ENCODE results near the gene PLPP2. TPM values are rescaled to one million over a fixed set of nuclear protein-coding genes. Genes with fewer than 3 reads are reported as not detected.
A peak's percentile ranks its signal among the peaks of the same experiment; 100 is the strongest.

PLPP2 gene
- total RNA-seq, 6 donors from 2014 or later = 7.1 to 50.1 (median 16.7) TPM

- Histone ChIP-seq H3K27ac (peak overlapping the region; percentile 83 to 91 (median 86)), H3K27me3 (no peaks in the 10 kb centered on the region), H3K4me3 (peak overlapping the region in 3 of 4 donors; percentile 48 to 60 (median 52)), H3K9me3 (no peaks in the 10 kb centered on the region), H3K36me3 (peaks cover 19 to 80% (median 63%) of the 10 kb centered on the region in 4 donors), H3K4me1 (peaks cover 8 to 22% (median 17%) of the 10 kb centered on the region in 4 donors)
- WGBS, 2 donors = 75 to 78% methylated on average over 11 to 14 of the region's 14 CpGs
- no peak for ATAC-seq (ENCODE audit: low FRiP score in 2 of 2)
- TF ChIP-seq POLR2AphosphoS5 (IDR thresholded peaks at IDR 0.05) (no peak), CTCF (IDR thresholded peaks at IDR 0.05) (no peak), EP300 (IDR thresholded peaks at IDR 0.05) (no peak)
- DNase-seq = no peak
These were observed 18.0 kb upstream of the PLPP2 start for GRCh38 chr19:309206-309565.

DNA sequence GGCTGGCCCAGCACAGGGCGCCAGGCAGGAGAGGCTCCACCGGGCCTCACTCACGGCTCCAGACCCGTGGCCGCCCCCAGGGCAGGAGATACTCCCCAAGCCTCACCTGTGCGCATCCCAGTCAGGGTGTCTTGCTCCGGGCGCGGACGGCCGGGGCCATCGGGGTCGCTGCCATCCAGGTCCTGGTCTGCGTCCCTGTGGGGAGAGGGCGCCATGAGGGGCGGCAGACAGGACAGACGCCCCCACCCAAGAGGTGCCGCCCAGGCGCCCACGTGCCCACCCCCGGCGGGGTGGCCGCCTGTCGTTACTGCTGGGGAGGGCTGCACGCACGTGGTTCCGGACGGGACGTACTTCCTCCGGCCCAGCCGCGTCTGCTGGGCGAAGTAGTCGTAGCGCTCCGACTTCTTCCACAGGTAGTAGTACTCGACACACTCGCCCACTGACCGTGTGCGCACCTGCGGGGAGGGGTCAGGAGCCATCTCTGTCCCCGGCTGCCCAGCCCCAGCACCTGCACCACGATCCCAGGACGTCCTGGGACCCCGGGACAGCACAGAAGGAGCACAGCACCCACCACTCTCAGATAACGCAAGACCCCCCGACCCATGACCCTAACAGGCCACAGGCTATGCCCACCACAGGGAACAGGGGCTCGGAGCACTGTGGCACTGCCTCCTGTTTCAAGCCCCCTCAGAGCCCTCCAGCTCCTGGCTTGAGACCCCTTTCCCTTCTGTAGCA is 17.4 kb upstream of the PLPP2 start:
- H3K27ac ChIP-seq = peak overlapping the region; percentile 83 to 91 (median 86)
- 84 to 98% methylated on average over 6 to 46 of the region's 48 CpGs for WGBS, 2 donors
- no peak for ATAC-seq (ENCODE audit: low FRiP score in 2 of 2)

GRCh38 chr19:307793-308420 is 16.7 kb upstream of the PLPP2 start:
- Histone ChIP-seq H3K4me3 (peak overlapping the region in 3 of 4 donors; percentile 48 to 60 (median 52)), H3K27ac (peak overlapping the region; percentile 83 to 91 (median 86)), H3K36me3 (peaks cover 19 to 67% (median 52%) of the 10 kb centered on the region in 4 donors), H3K9me3 (no peaks in the 10 kb centered on the region), H3K27me3 (no peaks in the 10 kb centered on the region), H3K4me1 (peaks cover 4 to 9% (median 7%) of the 10 kb centered on the region in 4 donors)
- no peak for DNase-seq
- TF ChIP-seq POLR2A (IDR thresholded peaks at IDR 0.05) = peak in 1 of 4 donors; percentile 2
- TF ChIP-seq CTCF (IDR thresholded peaks at IDR 0.05) = no peak
- peak in 1 of 2 donors; percentile 16 for TF ChIP-seq POLR2AphosphoS5 (IDR thresholded peaks at IDR 0.05)
- no peak for TF ChIP-seq EP300 (IDR thresholded peaks at IDR 0.05)
- no peak for ATAC-seq (ENCODE audit: low FRiP score in 2 of 2)
- 77 to 78% methylated on average over 16 to 21 of the region's 21 CpGs for WGBS, 2 donors

More for the DNA sequence above, 17.4 kb upstream of the PLPP2 start:
- no peaks in the 10 kb centered on the region for H3K9me3 ChIP-seq
- DNase-seq = peak in 1 of 2 donors; percentile 81
- peaks cover 8 to 16% (median 14%) of the 10 kb centered on the region in 4 donors for H3K4me1 ChIP-seq
- H3K4me3 ChIP-seq = peak overlapping the region in 3 of 4 donors; percentile 48 to 60 (median 52)
- TF ChIP-seq POLR2AphosphoS5 (IDR thresholded peaks at IDR 0.05) (no peak), CTCF (IDR thresholded peaks at IDR 0.05) (peak in 1 of 6 experiments; percentile 11)
- peaks cover 19 to 74% (median 58%) of the 10 kb centered on the region in 4 donors for H3K36me3 ChIP-seq
- H3K27me3 ChIP-seq = no peaks in the 10 kb centered on the region

GRCh38 chr19:307111-307531 is 15.9 kb upstream of the PLPP2 start:
- no peaks in the 10 kb centered on the region for H3K9me3 ChIP-seq
- H3K27ac ChIP-seq = peak overlapping the region in 3 of 4 donors; percentile 85 to 91 (median 87)
- H3K4me1 ChIP-seq = peaks cover 4 to 9% (median 7%) of the 10 kb centered on the region in 4 donors
- peaks cover 19 to 67% (median 52%) of the 10 kb centered on the region in 4 donors for H3K36me3 ChIP-seq
- ATAC-seq (ENCODE audit: low FRiP score in 2 of 2) (no peak), DNase-seq (no peak)
- 80 to 95% methylated on average over 1 to 26 of the region's 26 CpGs for WGBS, 2 donors
- no peak for TF ChIP-seq EP300 (IDR thresholded peaks at IDR 0.05)
- peak overlapping the region in 3 of 4 donors; percentile 48 to 60 (median 52) for H3K4me3 ChIP-seq
- H3K27me3 ChIP-seq = no peaks in the 10 kb centered on the region

DNA sequence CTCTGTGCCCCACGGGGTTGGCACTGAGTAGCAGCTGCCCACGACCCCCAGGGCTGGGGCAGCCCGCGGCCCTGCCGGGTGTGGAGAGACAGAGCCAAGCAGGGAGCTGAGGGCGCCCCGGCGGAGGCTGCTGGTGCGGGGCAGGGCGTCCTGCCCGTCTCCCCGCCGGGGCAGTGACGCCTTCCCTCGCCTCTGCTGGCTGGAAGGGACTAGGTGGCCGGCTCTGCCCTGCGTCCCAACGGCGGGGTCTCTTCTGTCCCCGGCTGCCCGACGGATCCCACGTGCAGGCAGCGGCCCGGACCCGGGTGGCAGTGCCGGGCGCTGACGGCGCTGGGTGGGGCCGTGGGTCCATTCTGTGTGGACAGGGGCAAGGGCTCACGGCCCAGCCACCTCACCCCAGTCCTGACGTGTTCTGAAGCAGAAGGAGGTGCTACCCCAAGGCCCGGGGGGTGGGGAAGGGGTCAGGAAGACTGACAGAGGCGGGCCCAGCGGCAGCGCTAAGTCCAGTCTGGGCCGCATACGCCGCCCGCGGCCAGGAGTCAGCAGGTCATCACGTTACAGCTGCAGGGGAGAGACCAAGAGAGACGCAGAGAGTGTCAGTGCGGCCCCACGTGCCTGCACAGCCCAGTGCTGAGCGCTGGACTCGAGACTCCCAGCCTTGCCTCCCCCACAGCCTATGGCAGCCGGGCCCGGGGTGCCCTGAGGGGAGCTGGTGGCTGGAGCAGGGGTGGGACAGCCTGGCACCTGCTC is 15.1 kb upstream of the PLPP2 start:
- DNase-seq = no peak
- H3K4me3 ChIP-seq = no peak overlapping the region
- no peaks in the 10 kb centered on the region for H3K27me3 ChIP-seq
- 94% methylated on average over 32 to 41 of the region's 50 CpGs for WGBS, 2 donors
- H3K36me3 ChIP-seq = peaks cover 19 to 63% (median 48%) of the 10 kb centered on the region in 4 donors
- ATAC-seq (ENCODE audit: low FRiP score in 2 of 2) = peak in 1 of 2 donors; percentile 34
- H3K27ac ChIP-seq = peak overlapping the region in 3 of 4 donors; percentile 85 to 91 (median 87)
- no peaks in the 10 kb centered on the region for H3K9me3 ChIP-seq
- H3K4me1 ChIP-seq = peaks cover 4 to 9% (median 7%) of the 10 kb centered on the region in 4 donors
- no peak for TF ChIP-seq EP300 (IDR thresholded peaks at IDR 0.05)
- no peak for TF ChIP-seq CTCF (IDR thresholded peaks at IDR 0.05)
- TF ChIP-seq POLR2AphosphoS5 (IDR thresholded peaks at IDR 0.05) = no peak
- no peak for TF ChIP-seq POLR2A (IDR thresholded peaks at IDR 0.05)

All from upper lobe of left lung (tissue), 6 donors.